Neural progenitor cell (in vitro differentiated cells): ENCODE results near the gene LMBR1L. TPM values are rescaled to one million over a fixed set of nuclear protein-coding genes. Genes with fewer than 3 reads are reported as not detected.

Experiments
- DNase-seq: peaks from one replicate; pipeline ENCODE4 v3.0.0-alpha.2; 2016; ENCODE audit warnings: low spot score
- H2AFZ ChIP-seq: fragments of 200-600 bp; sonication (generic); replicated peaks from 2 replicates; pipeline ENCODE4 v1.6.1; 2016; ENCODE audit warnings: antibody characterized with exemption
- H3F3A ChIP-seq: fragments of 200-600 bp; sonication (generic); 2 replicates; pipeline ENCODE4 v1.6.1; 2016; ENCODE audit warnings: antibody characterized with exemption, low read depth
- H3K27ac ChIP-seq: fragments of 200-600 bp; sonication (generic); 2 replicates; pipeline ENCODE4 v1.5.1; 2016; ENCODE audit warnings: mild to moderate bottlenecking
- H3K27me3 ChIP-seq: fragments of 200-600 bp; sonication (generic); 2 replicates; pipeline ENCODE4 v1.6.1; 2016; ENCODE audit warnings: mild to moderate bottlenecking, moderate library complexity
- H3K36me3 ChIP-seq: fragments of 200-600 bp; sonication (generic); 2 replicates; pipeline ENCODE4 v1.5.1; 2016
- H3K4me1 ChIP-seq: fragments of 200-600 bp; sonication (generic); 2 replicates; pipeline ENCODE4 v1.6.1; 2016; ENCODE audit warnings: mixed run types
- H3K4me2 ChIP-seq: fragments of 200-600 bp; sonication (generic); 2 replicates; pipeline ENCODE4 v1.6.1; 2016
- H3K4me3 ChIP-seq: fragments of 200-600 bp; sonication (generic); 2 replicates; pipeline ENCODE4 v1.5.1; 2016
- H3K79me2 ChIP-seq: fragments of 200-600 bp; sonication (generic); 2 replicates; pipeline ENCODE4 v1.6.1; 2016; ENCODE audit warnings: low read depth
- H3K9ac ChIP-seq: fragments of 200-600 bp; sonication (generic); 2 replicates; pipeline ENCODE4 v1.6.1; 2016
- H3K9me3 ChIP-seq: fragments of 200-600 bp; sonication (generic); 2 replicates; pipeline ENCODE4 v1.5.1; 2016; ENCODE audit warnings: low read depth
- H4K20me1 ChIP-seq: fragments of 200-600 bp; sonication (generic); 2 replicates; pipeline ENCODE4 v1.6.1; 2016; ENCODE audit warnings: low read depth
- H3K27ac Mint-ChIP-seq: 3 replicates; pipeline ENCODE4 v1.8.0; 2021; ENCODE audit warnings: mixed read lengths
- H3K27me3 Mint-ChIP-seq: 2 replicates; pipeline ENCODE4 v1.8.0; 2022; ENCODE audit warnings: low read depth, mild to moderate bottlenecking, inconsistent platforms, moderate library complexity, mixed read lengths; ENCODE audit not compliant: insufficient read depth
- H3K36me3 Mint-ChIP-seq: 3 replicates; pipeline ENCODE4 v1.8.0; 2021; ENCODE audit warnings: mixed read lengths
- H3K4me1 Mint-ChIP-seq: 3 replicates; pipeline ENCODE4 v1.8.0; 2021; ENCODE audit warnings: mixed read lengths
- H3K4me3 Mint-ChIP-seq: 3 replicates; pipeline ENCODE4 v1.8.0; 2021; ENCODE audit warnings: mild to moderate bottlenecking, moderate library complexity, mixed read lengths
- H3K9me3 Mint-ChIP-seq: 3 replicates; pipeline ENCODE4 v1.8.0; 2020; ENCODE audit warnings: mixed read lengths
- EZH2 ChIP-seq: fragments of 200-600 bp; sonication (generic); IDR thresholded peaks from 2 replicates; pipeline ENCODE4 v1.6.1; 2017; ENCODE audit warnings: antibody characterized with exemption, mild to moderate bottlenecking, moderate library complexity
- EZH2phosphoT487 ChIP-seq: fragments of 200-600 bp; sonication (generic); IDR thresholded peaks from 2 replicates; pipeline ENCODE4 v1.6.1; 2017; ENCODE audit warnings: antibody characterized with exemption
- total RNA-seq: library from RNA; depleted of rRNA; stranded (reverse); fragments of >200 nt; gene quantifications from 2 replicates; pipeline ENCODE4 v1.2.3, GENCODE V29; 2015; ENCODE audit warnings: low replicate concordance
- TF ChIP-seq, protein P1 (sequence below): fragments of 200-600 bp; sonication (generic); IDR thresholded peaks from 2 replicates; pipeline ENCODE4 v1.5.1; 2017; ENCODE audit warnings: antibody characterized with exemption, mild to moderate bottlenecking

LMBR1L gene
- total RNA-seq, 1 donor from 2014 or later = 32.7 TPM

- peaks cover 42% of the 10 kb centered on the region for H3K27me3 Mint-ChIP-seq
- Histone ChIP-seq H3K27me3 (peaks cover 61% of the 10 kb centered on the region), H3K27ac (no peak overlapping the region), H3K36me3 (no peaks in the 10 kb centered on the region), H3K79me2 (no peaks in the 10 kb centered on the region), H3K9me3 (no peaks in the 10 kb centered on the region), H3K4me1 (peaks cover 7% of the 10 kb centered on the region), H3F3A (peaks cover 19% of the 10 kb centered on the region), H3K9ac (no peak overlapping the region), H3K4me3 (no peak overlapping the region), H2AFZ (no peak overlapping the region), H4K20me1 (peaks cover 10% of the 10 kb centered on the region), H3K4me2 (no peak overlapping the region)
- TF ChIP-seq, protein P1, sequence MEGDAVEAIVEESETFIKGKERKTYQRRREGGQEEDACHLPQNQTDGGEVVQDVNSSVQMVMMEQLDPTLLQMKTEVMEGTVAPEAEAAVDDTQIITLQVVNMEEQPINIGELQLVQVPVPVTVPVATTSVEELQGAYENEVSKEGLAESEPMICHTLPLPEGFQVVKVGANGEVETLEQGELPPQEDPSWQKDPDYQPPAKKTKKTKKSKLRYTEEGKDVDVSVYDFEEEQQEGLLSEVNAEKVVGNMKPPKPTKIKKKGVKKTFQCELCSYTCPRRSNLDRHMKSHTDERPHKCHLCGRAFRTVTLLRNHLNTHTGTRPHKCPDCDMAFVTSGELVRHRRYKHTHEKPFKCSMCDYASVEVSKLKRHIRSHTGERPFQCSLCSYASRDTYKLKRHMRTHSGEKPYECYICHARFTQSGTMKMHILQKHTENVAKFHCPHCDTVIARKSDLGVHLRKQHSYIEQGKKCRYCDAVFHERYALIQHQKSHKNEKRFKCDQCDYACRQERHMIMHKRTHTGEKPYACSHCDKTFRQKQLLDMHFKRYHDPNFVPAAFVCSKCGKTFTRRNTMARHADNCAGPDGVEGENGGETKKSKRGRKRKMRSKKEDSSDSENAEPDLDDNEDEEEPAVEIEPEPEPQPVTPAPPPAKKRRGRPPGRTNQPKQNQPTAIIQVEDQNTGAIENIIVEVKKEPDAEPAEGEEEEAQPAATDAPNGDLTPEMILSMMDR = no peak
- TF ChIP-seq EZH2 (no peak), EZH2phosphoT487 (no peak)
- no peak overlapping the region for H3K27ac Mint-ChIP-seq
- DNase-seq = no peak
- H3K36me3 Mint-ChIP-seq = no peaks in the 10 kb centered on the region
- H3K4me3 Mint-ChIP-seq = no peak overlapping the region
- H3K9me3 Mint-ChIP-seq = peaks cover 2% of the 10 kb centered on the region
- H3K4me1 Mint-ChIP-seq = peaks cover 17% of the 10 kb centered on the region
These were observed 24.5 kb downstream of the LMBR1L start for GRCh38 chr12:49086116-49086515.

- Histone ChIP-seq H3K36me3 (no peaks in the 10 kb centered on the region), H3K9ac (no peak overlapping the region), H3K4me1 (no peaks in the 10 kb centered on the region), H3K27ac (no peak overlapping the region), H3K4me2 (no peak overlapping the region), H3K4me3 (no peak overlapping the region), H3F3A (peaks cover 12% of the 10 kb centered on the region), H2AFZ (no peak overlapping the region), H3K79me2 (no peaks in the 10 kb centered on the region), H3K27me3 (peaks cover 54% of the 10 kb centered on the region), H3K9me3 (no peaks in the 10 kb centered on the region), H4K20me1 (peaks cover 10% of the 10 kb centered on the region)
- Mint-ChIP-seq H3K9me3 (no peaks in the 10 kb centered on the region), H3K27ac (no peak overlapping the region), H3K4me1 (peaks cover 10% of the 10 kb centered on the region), H3K36me3 (no peaks in the 10 kb centered on the region), H3K27me3 (peaks cover 35% of the 10 kb centered on the region), H3K4me3 (no peak overlapping the region)
- TF ChIP-seq, protein P1 = no peak
- TF ChIP-seq EZH2 = no peak
- no peak for TF ChIP-seq EZH2phosphoT487
- no peak for DNase-seq
These were observed 26.2 kb downstream of the LMBR1L start for GRCh38 chr12:49084438-49084837.

GRCh38 chr12:49079793-49080192, 30.9 kb downstream of the LMBR1L start:
- no peaks in the 10 kb centered on the region for H3K9me3 Mint-ChIP-seq
- Histone ChIP-seq H3K27ac (no peak overlapping the region), H3K4me3 (no peak overlapping the region), H3K79me2 (no peaks in the 10 kb centered on the region), H3K36me3 (no peaks in the 10 kb centered on the region), H3K4me2 (no peak overlapping the region), H3K4me1 (no peaks in the 10 kb centered on the region), H3K9ac (no peak overlapping the region), H3K9me3 (no peaks in the 10 kb centered on the region), H3F3A (no peaks in the 10 kb centered on the region), H2AFZ (no peak overlapping the region), H3K27me3 (peaks cover 16% of the 10 kb centered on the region), H4K20me1 (no peaks in the 10 kb centered on the region)
- no peaks in the 10 kb centered on the region for H3K36me3 Mint-ChIP-seq
- DNase-seq = no peak
- H3K27ac Mint-ChIP-seq = no peak overlapping the region
- H3K27me3 Mint-ChIP-seq = peaks cover 14% of the 10 kb centered on the region
- no peaks in the 10 kb centered on the region for H3K4me1 Mint-ChIP-seq
- H3K4me3 Mint-ChIP-seq = no peak overlapping the region
- TF ChIP-seq EZH2phosphoT487 = no peak
- no peak for TF ChIP-seq EZH2
- TF ChIP-seq, protein P1 = no peak
